DMS53 treated with DMSO at 0.1 percent for 48 hours (cell line): ENCODE data around the gene GTPBP6.
"Not testable (repeated sequence)": the region's sequence is repeated elsewhere in the genome, so short reads cannot be mapped to it uniquely, and the experiment has no call there.

ENCODE experiments used
- DNase-seq: peaks from one replicate; lab custom pipeline; 2025; ENCODE audit not compliant: unreplicated experiment; lab: John Stamatoyannopoulos, UW

GTPBP6 gene

GRCh38 chrX:336227-336626, 17.6 kb upstream of the GTPBP6 start:
- DNase-seq: no peak

- no peak for DNase-seq
These were observed 17.2 kb upstream of the GTPBP6 start for GRCh38 chrX:335758-336155.

GRCh38 chrX:334971-335757, 16.6 kb upstream of the GTPBP6 start:
- no peak for DNase-seq

GRCh38 chrX:334331-334891, 15.8 kb upstream of the GTPBP6 start:
- DNase-seq: no peak

- DNase-seq: no peak
These were observed 15.2 kb upstream of the GTPBP6 start for GRCh38 chrX:333611-334311.

GRCh38 chrX:332916-333610, 14.5 kb upstream of the GTPBP6 start:
- no peak for DNase-seq

GRCh38 chrX:332496-332860, 13.9 kb upstream of the GTPBP6 start:
- no peak for DNase-seq

- DNase-seq: no peak
These were observed 13.4 kb upstream of the GTPBP6 start for GRCh38 chrX:331825-332495.

- DNase-seq: no peak
These were observed 12.7 kb upstream of the GTPBP6 start for GRCh38 chrX:331151-331824.

- DNase-seq: no peak
These were observed 12.1 kb upstream of the GTPBP6 start for GRCh38 chrX:330726-331150.

- not testable (repeated sequence) for DNase-seq
These were observed 11.6 kb upstream of the GTPBP6 start for GRCh38 chrX:330141-330725.

- DNase-seq: no peak
These were observed 10.8 kb upstream of the GTPBP6 start for GRCh38 chrX:329291-329910.

- no peak for DNase-seq
These were observed 9.1 kb upstream of the GTPBP6 start for GRCh38 chrX:327660-328126.

- not testable (repeated sequence) for DNase-seq
These were observed 6.1 kb upstream of the GTPBP6 start for GRCh38 chrX:324664-325063.

GRCh38 chrX:323721-324628, 5.4 kb upstream of the GTPBP6 start:
- no peak for DNase-seq

GRCh38 chrX:320126-320783, 1.7 kb upstream of the GTPBP6 start:
- DNase-seq: no peak

GRCh38 chrX:319579-320125, 1.1 kb upstream of the GTPBP6 start:
- no peak for DNase-seq
